MM.1S (cell line): ENCODE measurements around the gene IFNG-AS1.

Source experiments
- EZH2 ChIP-seq: fragments of 300-600 bp; sonication (generic); optimal IDR thresholded peaks from 2 replicates; pipeline ENCODE3; 2017; ENCODE audit warnings: low read depth, mild to moderate bottlenecking, antibody characterized with exemption, low read length, mixed read lengths
- TF ChIP-seq, protein P1 (sequence below): fragments of 300-600 bp; sonication (generic); IDR thresholded peaks from 2 replicates; pipeline ENCODE4 v1.5.1; 2016; ENCODE audit warnings: antibody characterized with exemption, low read length, mixed read lengths

DNA sequence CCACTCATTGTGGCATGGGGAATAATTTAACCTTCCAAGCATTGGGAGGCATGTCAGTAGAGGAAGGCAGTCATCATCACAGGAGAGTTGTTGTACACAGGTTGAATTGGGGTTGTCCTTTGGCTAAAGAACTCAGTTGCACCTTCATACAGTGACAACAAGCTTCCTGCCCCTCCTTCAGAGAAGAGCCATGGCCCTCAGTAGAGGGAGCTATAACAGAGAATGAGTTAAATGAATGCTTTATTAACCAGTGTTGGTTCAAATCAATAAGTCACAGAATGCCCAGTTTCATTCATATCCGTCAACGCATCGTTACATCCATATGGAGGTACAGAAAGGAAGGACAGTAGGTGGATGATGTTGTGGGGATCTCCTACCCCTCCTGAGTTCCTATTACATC is 4.8 kb downstream of the IFNG-AS1 start:
- TF ChIP-seq, protein P1, sequence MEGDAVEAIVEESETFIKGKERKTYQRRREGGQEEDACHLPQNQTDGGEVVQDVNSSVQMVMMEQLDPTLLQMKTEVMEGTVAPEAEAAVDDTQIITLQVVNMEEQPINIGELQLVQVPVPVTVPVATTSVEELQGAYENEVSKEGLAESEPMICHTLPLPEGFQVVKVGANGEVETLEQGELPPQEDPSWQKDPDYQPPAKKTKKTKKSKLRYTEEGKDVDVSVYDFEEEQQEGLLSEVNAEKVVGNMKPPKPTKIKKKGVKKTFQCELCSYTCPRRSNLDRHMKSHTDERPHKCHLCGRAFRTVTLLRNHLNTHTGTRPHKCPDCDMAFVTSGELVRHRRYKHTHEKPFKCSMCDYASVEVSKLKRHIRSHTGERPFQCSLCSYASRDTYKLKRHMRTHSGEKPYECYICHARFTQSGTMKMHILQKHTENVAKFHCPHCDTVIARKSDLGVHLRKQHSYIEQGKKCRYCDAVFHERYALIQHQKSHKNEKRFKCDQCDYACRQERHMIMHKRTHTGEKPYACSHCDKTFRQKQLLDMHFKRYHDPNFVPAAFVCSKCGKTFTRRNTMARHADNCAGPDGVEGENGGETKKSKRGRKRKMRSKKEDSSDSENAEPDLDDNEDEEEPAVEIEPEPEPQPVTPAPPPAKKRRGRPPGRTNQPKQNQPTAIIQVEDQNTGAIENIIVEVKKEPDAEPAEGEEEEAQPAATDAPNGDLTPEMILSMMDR, result peak; percentile 24
- no peak for TF ChIP-seq EZH2
